Body of pancreas (tissue), 4 donors: ENCODE results near the gene GABRR3.

ENCODE experiments used
- CTCF ChIP-seq, 7 experiments: fragments of 450-650 bp in 4 of 7; fragments of 200-600 bp in 3 of 7; sonication (generic) in 3 of 7; IDR thresholded peaks; one replicate each; pipeline ENCODE4 v1.5.1; 2016 to 2019; ENCODE audit warnings: antibody characterized with exemption in 7 of 7
- POLR2A ChIP-seq, 3 donors: fragments of 450-650 bp; IDR thresholded peaks; one replicate each; pipeline ENCODE4 v1.6.1; 2016; ENCODE audit warnings: antibody characterized with exemption in 3 of 3, mild to moderate bottlenecking in 2 of 3

DNA sequence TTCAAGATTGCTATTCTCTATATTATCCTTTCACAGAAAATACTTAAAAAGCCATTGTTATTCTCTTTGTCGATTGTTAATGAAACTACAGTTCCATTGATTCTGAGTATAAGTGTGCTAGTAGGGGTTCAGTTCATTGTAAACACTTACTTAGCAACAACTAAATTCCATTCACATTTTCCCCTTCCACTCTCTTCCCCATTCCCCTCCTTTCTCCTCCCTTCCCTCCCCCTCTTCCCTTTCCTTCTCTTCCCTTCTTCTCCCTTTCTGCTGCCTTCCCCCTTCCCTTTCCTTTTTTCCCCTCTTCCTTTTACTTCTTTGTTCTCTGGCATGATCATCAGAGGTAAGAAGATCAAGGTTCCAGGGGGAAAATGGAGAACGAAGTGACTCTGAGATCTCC lies 41.6 kb downstream of the GABRR3 start:
- no peak for TF ChIP-seq CTCF (IDR thresholded peaks at IDR 0.05)
- TF ChIP-seq POLR2A (IDR thresholded peaks at IDR 0.05): no peak
